Dedifferentiated amniotic fluid mesenchymal stem cell (primary cell): ENCODE results near the gene DISC1.
A peak's percentile ranks its signal among the peaks of the same experiment; 100 is the strongest.
"Not testable (repeated sequence)": the region's sequence is repeated elsewhere in the genome, so short reads cannot be mapped to it uniquely, and the experiment has no call there.

Experiments
- DNase-seq: peaks from one replicate; pipeline ENCODE4 v3.0.0-alpha.2; 2016; ENCODE audit errors: extremely low spot score

The DISC1 gene

GRCh38 chr1:231636157-231636556 is 9.6 kb downstream of the DISC1 start:
- DNase-seq = peak; percentile 24

DNA sequence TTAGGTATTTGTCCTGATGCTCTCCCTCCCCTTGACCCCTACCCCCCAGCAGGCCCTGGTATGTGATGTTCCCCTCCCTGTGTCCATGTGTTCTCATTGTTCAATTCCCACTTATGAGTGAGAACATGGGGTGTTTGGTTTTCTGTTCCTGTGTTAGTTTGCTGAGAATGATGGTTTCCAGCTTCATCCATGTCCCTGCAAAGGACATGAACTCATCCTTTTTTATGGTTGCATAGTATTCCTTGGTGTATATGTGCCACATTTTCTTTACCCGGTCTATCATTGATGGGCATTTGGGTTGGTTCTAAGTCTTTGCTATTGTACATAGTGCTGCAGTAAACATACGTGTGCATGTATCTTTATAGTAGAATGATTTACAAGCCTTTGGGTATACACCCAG is 10.3 kb downstream of the DISC1 start:
- DNase-seq = not testable (repeated sequence)

DNA sequence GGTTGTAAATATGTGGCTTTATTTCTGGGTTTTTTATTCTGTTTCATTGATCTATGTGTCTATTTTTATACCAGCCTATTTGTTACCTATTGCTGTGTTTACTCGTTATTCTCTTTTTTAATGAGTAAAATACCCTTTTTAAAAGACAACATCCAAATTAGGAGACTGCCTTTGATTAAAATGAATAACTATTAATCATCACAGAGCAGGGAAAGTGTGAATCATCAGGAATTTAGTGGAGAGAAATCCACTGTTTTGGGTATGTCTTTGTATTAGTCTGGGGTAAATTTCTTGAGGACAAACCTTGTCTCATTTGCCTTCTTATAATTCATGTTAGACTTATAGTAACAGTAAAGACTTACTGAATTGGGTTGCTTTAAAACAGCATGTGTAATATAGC is 12.1 kb downstream of the DISC1 start:
- DNase-seq = no peak

GRCh38 chr1:231639819-231640218 is 13.2 kb downstream of the DISC1 start:
- no peak for DNase-seq

GRCh38 chr1:231641444-231641843 is 14.9 kb downstream of the DISC1 start:
- not testable (repeated sequence) for DNase-seq

GRCh38 chr1:231642061-231642460 is 15.5 kb downstream of the DISC1 start:
- DNase-seq = not testable (repeated sequence)

GRCh38 chr1:231642618-231643017 is 16.0 kb downstream of the DISC1 start:
- no peak for DNase-seq

DNA sequence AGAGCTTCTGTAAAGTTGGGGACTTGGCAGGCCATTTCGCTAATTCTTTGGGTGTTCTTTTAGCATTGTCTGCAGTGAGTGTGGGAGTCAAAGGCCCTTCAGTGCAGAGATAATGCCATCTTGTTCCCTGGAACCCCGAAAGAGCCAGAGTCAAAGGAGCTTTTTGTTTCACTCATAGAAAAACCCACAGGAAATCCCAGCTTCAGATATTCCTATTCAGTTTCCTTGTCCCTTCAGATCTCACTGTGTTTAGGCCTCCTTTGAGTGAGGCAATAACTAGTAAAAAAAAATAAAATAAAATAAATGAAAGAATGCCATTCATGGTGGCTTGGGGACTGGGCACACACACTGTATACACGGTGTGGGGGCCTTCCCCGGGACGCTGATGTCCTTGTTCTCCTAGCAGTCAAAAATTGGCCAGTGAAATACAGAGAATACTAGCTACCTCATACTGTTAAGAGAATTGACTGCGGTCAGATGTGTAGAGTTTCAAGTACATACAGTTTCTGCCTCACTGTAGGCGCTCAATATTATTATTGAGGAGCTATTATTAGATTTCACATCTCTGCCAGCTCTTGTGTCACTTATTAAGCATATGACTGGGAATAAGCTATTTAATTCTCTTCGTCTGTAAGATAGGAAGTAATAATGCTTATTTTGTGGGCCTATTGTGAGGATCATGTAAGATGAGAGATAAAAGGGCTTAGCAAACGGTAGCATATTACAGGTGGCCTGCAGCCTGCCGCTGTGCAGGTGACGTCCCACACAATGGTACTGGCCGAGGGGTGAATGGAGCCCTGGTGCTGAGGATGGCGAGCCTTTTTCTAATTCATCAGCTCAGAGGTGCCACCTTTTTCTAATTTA is 16.7 kb downstream of the DISC1 start:
- DNase-seq = no peak

- no peak for DNase-seq
These were observed 17.3 kb downstream of the DISC1 start for GRCh38 chr1:231643935-231644237.

GRCh38 chr1:231645634-231646033 is 19.0 kb downstream of the DISC1 start:
- DNase-seq = not testable (repeated sequence)

- DNase-seq = not testable (repeated sequence)
These were observed 19.6 kb downstream of the DISC1 start for GRCh38 chr1:231646165-231646564.

- not testable (repeated sequence) for DNase-seq
These were observed 25.2 kb downstream of the DISC1 start for GRCh38 chr1:231651621-231652260.

- no peak for DNase-seq
These were observed 27.0 kb downstream of the DISC1 start for GRCh38 chr1:231653632-231654031.

- DNase-seq = no peak
These were observed 30.2 kb downstream of the DISC1 start for GRCh38 chr1:231656741-231657140.

GRCh38 chr1:231658223-231658622 is 31.6 kb downstream of the DISC1 start:
- not testable (repeated sequence) for DNase-seq

GRCh38 chr1:231660198-231660597 is 33.6 kb downstream of the DISC1 start:
- DNase-seq = no peak

DNA sequence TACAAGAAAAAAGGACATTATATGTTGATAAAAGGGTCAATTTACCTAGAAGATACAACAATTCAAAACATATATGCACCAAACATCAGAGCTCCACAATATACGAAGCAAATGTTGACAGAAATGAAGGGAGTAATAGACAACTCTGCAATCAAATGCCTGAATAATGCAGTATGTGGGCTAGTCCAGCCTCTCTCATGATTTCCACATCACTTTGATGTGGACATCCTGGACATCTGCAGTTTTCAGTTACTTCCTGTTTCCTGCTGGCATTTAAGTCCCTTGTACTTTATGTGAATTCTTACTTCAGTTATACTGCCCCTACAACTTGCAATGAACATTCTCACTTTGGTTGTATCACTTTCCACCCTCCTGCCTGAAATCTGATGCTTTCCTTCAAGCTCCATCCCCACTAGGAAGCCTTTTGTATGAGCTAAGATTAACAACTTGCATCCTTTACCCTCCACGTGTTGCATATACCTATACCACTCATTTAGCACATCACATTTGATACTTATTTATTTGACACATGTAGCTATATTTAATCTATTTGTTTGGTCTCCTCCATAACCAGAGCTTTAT is 36.7 kb downstream of the DISC1 start:
- no peak for DNase-seq

GRCh38 chr1:231665101-231665500 is 38.5 kb downstream of the DISC1 start:
- DNase-seq = no peak

GRCh38 chr1:231665726-231666125 is 39.1 kb downstream of the DISC1 start:
- no peak for DNase-seq

- no peak for DNase-seq
These were observed 39.8 kb downstream of the DISC1 start for GRCh38 chr1:231666220-231666936.

GRCh38 chr1:231666937-231667608 is 40.5 kb downstream of the DISC1 start:
- DNase-seq = no peak
